Esophagus muscularis mucosa (tissue), 4 donors: ENCODE data around the gene TTC17.

Experiments
- EP300 ChIP-seq: sonication (generic); formaldehyde crosslinking; IDR thresholded peaks from one replicate; pipeline ENCODE4 v1.6.1; 2017; ENCODE audit warnings: antibody characterized with exemption
- POLR2A ChIP-seq: fragments of 450-650 bp; IDR thresholded peaks from one replicate; pipeline ENCODE4 v1.6.1; 2017; ENCODE audit warnings: antibody characterized with exemption, moderate library complexity, mild to moderate bottlenecking, low read depth
- POLR2AphosphoS5 ChIP-seq, 2 donors: sonication (generic); formaldehyde crosslinking; IDR thresholded peaks; one replicate each; pipeline ENCODE4 v1.6.1; 2017; ENCODE audit warnings: antibody characterized with exemption in 2 of 2
- TF ChIP-seq, protein P1 (sequence below), 3 experiments: fragments of 200-600 bp in 2 of 3; fragments of 450-650 bp in 1 of 3; sonication (generic) in 2 of 3; IDR thresholded peaks; one replicate each; pipeline ENCODE4 v1.5.1; 2017 to 2019; ENCODE audit warnings: antibody characterized with exemption in 3 of 3, mild to moderate bottlenecking in 2 of 3, moderate library complexity in 1 of 3

GRCh38 chr11:43358279-43358800, 380 bp upstream of the TTC17 start:
- TF ChIP-seq, protein P1, sequence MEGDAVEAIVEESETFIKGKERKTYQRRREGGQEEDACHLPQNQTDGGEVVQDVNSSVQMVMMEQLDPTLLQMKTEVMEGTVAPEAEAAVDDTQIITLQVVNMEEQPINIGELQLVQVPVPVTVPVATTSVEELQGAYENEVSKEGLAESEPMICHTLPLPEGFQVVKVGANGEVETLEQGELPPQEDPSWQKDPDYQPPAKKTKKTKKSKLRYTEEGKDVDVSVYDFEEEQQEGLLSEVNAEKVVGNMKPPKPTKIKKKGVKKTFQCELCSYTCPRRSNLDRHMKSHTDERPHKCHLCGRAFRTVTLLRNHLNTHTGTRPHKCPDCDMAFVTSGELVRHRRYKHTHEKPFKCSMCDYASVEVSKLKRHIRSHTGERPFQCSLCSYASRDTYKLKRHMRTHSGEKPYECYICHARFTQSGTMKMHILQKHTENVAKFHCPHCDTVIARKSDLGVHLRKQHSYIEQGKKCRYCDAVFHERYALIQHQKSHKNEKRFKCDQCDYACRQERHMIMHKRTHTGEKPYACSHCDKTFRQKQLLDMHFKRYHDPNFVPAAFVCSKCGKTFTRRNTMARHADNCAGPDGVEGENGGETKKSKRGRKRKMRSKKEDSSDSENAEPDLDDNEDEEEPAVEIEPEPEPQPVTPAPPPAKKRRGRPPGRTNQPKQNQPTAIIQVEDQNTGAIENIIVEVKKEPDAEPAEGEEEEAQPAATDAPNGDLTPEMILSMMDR (IDR thresholded peaks at IDR 0.05), result no peak
- no peak for TF ChIP-seq POLR2AphosphoS5 (IDR thresholded peaks at IDR 0.05)
- no peak for TF ChIP-seq EP300
- no peak for TF ChIP-seq POLR2A
